HG02885 (cell line): Measurements from ENCODE around the gene TMBIM1.

ENCODE experiments used
- ATAC-seq: cut with Tn5 transposase; IDR thresholded peaks from one replicate; pipeline ENCODE4 v1.9.1; 2021; ENCODE audit warnings: mild to moderate bottlenecking; ENCODE audit not compliant: unreplicated experiment, poor library complexity

The TMBIM1 gene

DNA sequence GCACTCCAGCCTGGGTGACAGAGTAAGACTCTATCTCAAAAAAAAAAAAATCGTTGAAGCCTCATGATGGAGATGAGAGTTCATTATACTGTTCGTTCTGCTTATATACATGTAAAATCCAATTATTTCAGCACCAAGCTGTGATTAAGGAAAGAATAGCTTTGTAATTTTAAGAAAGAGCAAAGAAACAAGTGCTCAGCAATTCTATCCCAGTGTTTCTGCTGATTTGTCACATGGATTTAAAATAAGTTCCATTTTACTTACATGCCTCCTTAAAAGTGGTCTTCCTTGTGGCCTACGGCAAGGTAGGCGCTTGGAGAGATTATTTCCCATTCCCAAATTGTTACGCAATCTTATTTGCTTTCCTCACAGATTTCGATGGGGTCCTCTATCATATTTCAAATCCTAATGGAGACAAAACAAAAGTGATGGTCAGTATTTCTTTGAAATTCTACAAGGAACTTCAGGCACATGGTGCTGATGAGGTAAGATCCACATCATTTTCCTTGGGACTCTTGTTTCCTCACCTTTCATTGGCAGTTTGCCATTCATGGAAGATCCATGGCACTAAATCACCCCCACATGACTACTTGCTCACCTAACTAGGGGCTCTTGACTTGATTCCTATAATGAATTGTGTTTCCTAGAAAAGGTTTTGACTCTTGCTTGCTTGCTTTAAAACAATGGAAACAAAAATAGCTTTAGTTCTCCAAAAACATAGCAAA is 63.8 kb downstream of the TMBIM1 start:
- no peak for ATAC-seq

DNA sequence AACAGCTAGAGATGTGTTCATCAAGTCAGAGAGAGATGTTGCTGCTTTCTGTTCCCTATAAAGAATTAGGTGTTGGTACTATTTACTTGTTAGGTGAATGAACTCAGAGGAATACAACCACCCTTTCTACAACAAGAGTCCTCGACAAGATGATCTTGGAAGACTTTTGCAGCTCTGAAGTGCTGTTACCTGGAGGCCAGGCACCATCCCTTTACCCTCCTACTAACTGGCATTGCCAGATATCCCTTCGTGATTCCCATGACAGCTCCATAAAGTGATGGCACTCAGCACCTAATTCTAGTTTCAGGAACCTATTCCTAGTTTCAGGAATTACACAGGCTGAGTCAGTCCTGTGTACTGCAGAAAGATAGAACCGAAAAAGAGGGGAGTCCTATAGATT is 65.4 kb downstream of the TMBIM1 start:
- ATAC-seq: no peak
